ENCODE measurements around the gene CEMIP.

DNA sequence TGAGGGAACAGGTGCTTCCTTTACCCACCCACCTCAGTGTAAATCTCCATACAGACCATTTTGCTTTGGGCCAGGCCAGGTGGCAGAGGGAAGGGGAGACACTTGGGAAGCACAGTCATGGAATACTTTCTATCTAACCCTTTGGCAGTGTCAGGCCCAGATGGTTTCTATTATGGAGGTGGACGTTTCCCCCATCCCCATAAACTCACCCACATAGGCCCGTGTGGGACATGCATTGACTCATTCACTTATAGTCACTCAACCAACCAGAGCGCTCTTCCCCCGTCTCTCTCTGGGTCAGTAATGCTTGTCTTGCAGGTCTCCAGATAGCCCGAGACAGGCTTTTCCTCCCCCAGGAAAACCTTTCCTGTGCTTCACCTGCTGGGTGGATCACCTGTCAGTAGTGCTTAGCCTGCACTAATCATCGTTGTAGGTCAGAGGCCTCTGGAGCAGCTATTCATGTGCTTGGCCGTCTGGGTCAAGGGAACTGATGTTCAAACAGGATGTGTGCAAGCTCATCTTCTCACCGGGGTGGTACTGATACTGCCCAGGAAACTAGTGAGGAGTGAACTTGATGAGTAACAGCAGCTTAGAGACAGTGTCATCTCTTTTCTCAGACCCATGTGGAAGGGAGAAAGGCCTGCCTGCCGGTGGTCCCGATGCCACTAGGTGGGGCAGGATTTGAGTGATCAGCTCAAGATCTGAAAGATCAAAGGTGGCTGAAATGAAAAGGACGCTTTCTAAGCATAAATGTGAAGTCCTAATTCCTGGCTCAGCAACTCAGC lies 67.1 kb downstream of the CEMIP start:
- TF ChIP-seq, protein P1, sequence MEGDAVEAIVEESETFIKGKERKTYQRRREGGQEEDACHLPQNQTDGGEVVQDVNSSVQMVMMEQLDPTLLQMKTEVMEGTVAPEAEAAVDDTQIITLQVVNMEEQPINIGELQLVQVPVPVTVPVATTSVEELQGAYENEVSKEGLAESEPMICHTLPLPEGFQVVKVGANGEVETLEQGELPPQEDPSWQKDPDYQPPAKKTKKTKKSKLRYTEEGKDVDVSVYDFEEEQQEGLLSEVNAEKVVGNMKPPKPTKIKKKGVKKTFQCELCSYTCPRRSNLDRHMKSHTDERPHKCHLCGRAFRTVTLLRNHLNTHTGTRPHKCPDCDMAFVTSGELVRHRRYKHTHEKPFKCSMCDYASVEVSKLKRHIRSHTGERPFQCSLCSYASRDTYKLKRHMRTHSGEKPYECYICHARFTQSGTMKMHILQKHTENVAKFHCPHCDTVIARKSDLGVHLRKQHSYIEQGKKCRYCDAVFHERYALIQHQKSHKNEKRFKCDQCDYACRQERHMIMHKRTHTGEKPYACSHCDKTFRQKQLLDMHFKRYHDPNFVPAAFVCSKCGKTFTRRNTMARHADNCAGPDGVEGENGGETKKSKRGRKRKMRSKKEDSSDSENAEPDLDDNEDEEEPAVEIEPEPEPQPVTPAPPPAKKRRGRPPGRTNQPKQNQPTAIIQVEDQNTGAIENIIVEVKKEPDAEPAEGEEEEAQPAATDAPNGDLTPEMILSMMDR (IDR thresholded peaks at IDR 0.05) = no peak
- no peak for TF ChIP-seq POLR2AphosphoS5 (IDR thresholded peaks at IDR 0.05)
